Embryonic facial prominence (tissue), 1 donor: ENCODE measurements around the gene TMEM178B.
"Not testable (repeated sequence)": the region's sequence is repeated elsewhere in the genome, so short reads cannot be mapped to it uniquely, and the experiment has no call there.

Source experiments
- DNase-seq: peaks from one replicate; pipeline ENCODE4 v3.0.0-alpha.2; 2016; ENCODE audit errors: extremely low spot score

Gene TMEM178B

DNA sequence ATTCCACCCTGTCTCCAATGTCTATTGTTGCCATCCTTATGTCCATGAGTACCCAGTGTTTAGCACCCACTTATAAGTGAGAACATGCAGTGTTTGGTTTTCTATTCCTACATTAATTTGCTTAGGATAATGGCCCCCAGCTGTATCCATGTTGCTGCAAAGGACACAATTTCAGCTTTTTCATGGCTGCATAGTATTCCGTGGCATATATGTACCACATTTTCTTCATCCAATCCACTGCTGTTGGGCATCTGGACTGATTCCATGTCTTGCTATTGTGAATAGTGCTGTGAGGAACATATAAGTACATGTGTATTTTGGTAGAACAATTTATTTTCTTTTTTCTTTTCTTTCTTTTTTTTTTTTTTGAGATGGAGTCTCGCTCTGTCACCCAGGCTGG, 68.2 kb downstream of the TMEM178B start:
- no peak for DNase-seq

DNA sequence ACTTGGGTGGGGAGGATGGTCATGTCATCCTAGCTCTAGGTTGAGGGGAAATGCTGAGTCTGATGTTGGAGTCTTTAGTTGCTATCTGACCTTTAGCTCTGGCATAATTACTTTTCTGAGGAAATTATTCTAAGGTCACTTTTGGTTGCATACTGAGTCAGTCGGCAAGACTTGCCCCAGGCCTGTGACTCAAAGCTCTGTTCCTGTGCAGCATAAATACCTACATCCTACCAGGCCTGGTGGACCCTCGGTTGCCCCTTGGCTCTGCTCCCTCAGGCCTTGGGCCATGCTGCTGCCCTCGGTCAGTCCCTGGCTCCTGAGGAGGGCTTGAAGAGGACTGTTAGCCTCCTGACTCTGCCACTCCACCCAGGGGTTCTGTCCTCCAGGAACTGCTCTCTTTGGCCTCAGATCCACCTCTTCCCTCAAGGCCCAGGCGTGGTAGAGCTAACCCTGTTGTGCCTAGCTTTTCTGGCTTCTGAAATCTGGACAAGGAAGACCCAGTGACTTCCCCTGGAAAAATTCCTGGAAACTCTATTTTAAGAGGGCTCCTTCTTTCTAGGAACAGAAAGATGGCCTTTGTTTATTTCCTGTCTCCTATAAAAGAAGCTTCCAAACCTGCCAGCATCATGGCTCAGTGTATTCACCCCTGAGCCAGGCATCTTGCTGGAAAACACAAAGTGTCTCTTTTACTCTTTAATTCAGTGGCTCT, 71.2 kb downstream of the TMEM178B start:
- DNase-seq, result no peak

DNA sequence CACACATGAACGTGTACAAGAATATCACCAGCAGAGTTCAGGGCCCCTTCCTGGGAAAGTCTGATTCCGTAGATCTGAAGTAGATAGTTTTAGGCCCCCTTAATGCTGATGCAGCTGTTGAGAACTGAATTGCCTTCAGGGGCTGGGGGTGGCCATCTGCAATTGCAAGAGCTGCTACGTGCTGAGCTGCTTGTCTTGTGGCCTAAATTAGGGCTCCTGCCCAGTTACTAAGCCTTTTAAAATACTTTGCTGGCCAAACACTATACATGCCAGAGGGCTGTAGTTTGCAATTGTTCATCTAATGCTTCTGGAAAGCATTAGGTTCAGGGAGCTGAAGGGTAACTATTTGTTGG, 71.7 kb downstream of the TMEM178B start:
- DNase-seq, result no peak

DNA sequence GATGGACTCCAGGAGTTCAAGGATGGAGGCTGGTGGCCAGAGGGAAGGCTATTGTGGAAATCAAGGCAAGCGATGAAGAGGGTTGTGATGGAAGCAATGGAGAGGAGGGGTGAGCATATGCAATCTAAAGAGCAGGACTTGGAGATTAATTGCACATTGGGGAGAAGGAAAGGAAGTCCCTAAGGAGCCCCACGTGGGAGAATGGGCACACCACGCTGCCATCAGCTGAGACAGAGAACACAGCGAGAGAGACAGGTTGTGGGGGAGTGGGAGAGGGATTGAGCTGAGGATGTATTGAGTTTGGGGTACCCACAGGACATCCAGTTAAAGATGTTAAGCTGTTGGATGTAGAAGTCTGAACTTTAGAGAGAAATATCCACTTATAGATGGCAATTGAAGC, 73.6 kb downstream of the TMEM178B start:
- DNase-seq, result no peak

DNA sequence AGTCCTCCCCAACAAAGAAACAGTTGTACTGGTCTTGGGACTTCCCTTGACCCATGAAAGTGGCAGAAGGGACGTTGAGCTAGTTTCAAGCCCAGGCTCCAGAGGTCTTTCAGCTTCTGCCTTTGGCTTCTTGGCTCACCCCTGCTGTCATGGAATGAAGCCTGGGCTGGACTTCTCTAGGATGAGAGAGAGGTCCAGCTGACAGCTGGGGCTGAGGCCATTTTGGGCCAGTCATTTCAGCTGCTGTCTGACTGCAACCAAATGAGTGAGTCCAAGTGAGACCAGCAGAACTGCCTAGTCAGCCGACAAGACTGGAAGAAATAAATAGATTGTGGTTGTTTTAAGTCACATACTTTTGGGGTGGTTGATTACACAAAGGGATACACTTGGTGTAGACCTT, 76.6 kb downstream of the TMEM178B start:
- DNase-seq, result no peak

DNA sequence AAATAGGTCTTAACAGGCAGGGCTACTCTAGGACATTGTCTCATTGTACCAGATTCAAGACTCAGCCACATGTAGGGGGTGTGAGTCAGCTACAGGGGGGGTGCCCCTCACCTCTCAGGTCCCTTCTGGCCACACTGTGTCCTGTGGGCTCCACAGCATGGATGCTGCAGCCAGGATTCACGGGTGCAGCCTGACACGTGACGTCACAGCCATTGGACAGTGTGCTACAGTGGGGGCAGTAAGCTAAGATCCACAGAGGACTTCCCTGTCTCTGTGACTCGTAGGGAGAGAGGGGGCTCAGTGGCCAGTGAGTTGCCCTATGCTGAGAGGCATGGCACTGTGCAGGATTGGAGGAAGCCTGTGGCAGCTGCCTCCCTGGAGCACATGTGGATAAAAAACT, 77.9 kb downstream of the TMEM178B start:
- no peak for DNase-seq

DNA sequence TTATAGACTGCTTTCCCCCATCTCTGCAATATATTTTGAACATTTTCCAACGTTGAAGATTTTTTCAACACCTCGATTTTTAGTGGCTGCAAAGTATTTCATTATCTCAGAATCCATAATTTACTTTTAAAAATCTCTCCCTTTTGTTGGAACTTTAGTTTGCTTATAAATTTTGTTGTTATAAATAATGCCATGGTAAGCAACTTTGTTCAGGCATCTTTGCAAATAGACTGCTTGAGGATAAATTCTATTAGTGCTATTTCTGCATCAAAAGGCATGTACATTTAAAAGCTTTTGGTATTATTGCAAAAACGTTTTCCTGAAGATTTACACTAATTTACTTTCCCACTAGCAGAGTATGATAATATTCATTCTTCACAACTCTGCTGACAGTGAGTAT, 79.4 kb downstream of the TMEM178B start:
- DNase-seq, result no peak

DNA sequence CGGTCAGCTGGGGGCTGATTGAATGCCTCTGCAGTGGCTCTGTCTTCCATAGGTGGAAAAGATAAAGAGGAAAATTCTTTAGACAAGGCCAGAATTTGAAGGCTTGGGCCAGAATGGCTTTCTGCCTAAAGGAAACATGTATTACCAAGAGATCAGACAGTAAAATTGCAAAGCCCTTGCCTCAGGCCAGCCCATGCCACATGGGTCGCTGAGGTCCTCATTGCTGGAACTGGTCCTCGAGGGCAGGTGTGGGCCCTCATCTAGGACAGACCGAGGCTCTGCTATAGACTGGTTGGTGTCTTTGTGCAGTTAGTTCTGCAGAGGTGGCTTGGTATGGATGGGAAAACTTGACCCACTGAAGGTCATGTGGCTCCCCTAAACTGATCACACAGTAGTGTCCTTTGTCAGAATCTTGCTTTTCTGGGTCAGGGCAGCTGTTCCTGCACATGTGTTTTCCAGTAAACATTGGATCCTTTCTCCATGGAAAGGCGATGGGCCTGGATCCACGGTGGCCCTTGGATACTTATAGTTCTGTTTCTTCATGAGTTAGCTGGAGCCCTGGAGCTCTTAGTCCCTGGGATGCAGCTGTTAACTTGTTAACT, 80.4 kb downstream of the TMEM178B start:
- no peak for DNase-seq

DNA sequence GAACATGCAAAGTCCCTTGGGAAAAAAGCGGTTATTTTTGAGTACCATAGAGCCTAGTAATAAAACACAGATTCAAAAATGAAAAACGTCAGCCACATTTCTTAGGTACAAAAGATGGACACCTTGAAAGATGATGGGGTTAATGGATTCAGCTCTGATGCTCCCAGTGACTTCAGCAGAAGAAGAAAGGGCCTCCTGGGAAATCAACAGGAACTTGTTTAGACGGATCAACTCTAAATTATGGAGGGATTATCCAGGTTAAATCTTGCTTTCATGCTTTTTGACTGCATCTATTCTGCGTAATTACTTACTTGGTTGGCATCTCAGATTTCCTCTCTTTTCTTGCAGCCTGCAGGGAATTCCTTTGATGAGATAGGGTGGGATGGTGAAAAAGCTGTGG, 82.5 kb downstream of the TMEM178B start:
- DNase-seq, result no peak

DNA sequence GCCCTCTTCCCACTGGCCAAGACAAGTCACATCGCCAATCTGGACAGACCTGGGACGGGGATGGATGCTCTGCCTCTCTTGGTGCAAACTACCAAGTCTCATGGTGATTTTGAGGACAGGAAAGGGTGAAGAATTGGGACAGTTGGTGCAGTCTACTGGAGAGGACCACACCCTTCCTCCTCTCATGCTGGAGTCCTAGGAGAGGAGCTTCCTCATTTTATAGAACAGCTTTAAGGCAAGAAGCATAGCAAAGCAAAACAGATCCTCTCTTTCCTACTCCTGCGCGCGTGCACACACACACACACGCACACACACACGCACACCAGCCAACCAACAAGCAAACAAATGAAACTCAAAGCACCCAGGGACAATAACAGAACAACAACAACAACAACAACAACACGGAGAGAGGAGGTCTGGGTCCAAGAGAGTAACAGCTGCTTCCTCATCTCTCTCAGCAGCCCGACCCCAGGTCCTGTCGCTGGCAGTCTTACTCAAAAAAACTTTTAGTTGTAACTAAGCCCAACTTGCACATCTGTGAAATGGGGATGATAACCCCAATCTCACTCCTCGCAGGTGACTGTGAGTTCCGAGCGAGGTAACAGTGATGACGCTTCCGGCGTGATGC, 83.4 kb downstream of the TMEM178B start:
- no peak for DNase-seq

DNA sequence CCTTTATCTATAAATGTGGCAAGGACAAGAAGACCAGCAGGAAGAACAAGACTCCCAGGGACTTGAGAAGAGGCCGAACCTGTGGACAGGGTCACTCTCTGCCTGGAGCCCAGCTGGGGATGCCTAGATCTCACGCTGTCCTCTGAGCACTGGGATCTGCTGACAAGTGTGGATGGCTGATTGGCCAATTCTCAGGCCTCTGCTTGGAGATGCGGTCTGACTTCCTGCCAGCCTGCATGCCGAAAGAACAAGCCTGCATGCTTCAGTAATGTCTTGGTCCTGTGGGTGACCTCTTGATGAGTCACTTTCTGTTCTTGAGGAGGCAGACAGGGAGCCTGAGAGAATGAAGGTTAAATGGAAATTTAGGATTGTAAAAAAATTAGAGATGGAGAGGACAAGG, 84.7 kb downstream of the TMEM178B start:
- no peak for DNase-seq

DNA sequence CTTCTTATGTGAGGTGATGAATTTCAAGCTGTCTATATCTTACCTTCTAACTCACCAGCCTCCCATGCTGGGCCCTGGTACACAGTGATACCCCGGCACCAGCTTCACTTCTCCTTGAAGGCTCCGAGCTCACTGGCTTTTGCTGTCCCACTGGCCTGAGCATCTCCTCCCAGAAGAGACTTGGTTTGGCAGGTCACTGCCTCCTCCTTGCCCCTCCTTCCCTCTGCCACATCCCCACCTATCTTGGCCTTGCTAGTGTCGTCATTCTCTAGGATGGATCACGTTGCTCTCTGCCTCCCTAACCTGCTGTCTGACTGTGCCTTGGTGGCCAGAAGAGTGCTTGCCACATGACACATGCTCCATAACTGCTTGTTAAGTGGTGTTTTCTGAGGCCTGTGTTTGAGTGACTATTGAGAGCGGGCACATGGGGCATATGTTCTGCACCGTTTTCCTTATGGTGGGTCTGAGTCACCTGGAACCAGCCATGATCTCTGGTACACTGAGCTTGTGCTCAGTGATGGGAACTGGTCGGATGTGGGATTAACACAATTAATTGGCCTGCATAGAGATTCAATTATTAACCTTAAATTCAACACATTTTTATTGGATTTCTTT, 86.5 kb downstream of the TMEM178B start:
- no peak for DNase-seq

DNA sequence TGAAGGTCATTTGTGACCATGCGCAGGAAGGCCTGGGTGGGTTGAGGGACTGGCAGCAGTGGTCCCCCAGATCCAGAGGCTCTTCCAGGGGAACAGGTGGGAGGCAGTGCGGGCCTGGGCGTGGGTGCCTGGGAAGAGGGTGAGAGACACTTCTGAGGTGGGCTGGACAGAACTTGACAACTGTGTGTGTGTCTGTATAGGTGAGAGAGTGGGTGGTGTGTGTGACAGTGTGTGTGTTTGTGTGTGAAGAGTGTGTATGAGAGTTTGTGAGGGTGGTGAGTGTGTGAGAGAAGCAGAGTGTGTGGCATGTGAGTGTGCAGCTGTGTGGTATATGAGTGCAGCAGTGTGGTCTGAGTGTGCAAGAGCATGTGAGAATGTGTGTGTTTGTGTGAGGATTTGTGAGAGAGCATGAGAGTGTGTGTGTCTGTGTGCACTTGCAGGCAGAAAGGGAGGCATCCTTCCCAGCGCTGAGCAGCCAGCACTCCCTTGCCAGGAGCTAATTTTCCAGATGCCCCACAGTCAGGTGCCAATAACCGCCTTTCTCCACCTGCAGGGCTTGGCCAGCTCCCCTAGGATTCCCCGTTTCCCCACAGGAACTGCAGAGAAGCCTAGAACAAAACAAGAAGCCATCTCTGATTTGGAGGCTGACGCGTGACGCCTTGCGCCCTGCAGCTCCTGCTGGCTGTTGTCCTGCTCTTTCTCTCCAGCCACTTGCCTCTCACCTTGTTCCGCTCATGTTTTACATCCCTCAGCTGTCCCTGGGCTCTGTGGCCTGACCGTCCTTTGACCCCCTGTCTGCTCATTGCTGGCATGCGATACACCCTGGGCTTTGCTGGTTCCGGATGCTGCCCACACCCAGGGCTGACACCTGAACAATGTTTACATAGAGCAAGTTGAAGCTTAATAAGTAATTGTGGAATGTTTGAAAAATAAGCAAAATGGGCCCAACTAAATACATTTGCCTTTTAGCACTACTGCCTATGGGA, 88.0 kb downstream of the TMEM178B start:
- DNase-seq, result no peak

DNA sequence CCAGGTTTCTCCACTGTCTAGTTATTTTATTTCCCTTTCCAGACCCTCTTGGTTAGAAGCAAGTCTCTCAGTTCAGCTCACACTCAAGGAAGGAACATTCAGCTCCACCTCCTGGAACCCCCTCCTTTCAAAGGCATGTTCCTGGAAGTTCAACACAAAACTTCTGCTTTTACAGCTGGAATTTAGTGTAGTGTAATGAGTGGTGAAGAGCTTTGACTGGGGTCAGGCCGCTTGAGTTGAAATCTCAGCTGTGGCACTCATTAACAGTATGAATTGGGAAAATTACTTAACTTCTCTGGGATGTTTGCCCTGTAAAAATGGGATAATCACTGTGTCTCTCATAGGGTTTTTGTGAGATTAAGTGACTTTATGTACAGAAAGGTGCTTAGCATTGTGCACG, 91.7 kb downstream of the TMEM178B start:
- DNase-seq, result no peak

DNA sequence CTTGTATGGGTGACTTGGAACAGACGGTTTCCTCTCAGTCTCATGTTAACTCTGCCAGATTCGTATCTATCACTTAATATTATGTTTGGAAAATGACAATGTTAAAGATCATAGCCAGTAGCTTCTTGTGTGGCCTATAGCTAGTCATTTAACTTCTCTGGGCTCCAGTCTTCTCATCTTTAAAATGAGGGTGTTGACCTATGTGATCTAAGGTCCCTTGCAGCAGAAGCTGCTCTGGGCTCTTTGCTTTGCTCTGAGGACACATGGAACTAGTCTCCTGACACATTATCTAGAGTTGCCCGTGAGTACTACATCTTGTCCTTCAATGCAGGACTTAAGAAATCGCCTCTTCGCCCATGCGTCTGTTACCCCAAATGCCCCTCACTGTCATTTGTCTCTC, 93.1 kb downstream of the TMEM178B start:
- no peak for DNase-seq

DNA sequence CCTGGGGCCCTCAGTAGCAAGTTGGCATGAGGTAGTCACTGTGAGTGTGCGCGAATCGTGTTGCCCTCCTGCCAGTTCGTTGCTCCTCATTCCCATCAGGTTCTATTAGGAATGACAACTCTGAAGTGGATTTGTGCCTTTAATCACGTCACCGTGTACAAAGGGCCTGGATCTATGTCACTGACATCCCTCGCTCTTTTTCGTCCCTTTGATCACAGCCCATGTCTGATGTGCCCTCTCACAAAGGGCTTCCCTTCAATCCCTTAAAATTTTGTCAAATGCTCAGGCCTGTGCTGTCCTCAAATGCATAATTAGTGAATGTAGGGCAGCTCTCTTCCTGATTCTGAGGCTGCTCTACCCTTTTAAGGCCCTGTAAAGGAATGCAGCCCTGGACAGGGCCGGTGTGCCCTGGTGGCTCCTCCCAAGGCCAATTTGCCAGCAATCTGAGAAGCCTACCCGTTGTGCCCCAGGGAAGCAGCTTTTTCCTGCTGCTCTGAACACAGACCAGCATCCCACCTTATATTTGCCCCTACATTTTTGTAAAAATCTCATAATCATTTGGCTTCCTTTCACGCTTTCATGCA, 93.6 kb downstream of the TMEM178B start:
- DNase-seq, result no peak

DNA sequence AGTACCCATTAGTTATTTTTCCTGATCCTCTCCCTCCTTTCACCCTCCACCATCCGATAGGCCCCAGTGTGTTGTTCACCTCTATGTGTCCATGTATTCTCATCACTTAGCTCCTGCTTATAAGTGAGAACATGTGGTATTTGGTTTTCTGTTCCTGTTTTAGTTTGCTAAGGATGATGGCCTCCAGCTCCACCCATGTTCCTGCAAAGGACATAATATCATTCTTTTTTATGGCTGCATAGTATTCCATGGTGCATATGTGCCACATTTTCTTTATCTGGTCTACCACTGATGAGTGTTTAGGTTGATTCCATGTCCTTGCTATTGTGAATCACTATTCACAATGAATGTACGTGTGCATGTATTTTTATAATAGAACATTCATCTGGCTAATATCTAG, 95.3 kb downstream of the TMEM178B start:
- not testable (repeated sequence) for DNase-seq

DNA sequence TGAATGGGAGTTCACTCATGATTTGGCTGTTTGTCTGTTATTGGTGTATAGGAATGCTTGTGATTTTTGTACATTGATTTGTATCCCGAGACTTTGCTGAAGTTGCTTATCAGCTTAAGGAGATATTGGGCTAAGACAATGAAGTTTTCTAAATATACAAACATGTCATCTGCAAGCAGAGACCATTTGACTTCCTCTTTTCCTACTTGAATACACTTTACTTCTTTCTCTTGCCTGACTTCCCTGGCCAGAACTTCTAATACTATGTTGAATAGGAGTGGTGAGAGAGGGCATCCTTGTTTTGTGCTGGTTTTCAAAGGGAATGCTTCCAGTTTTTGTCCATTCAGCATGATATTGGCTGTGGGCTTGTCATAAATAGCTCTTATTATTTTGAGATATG, 101.9 kb downstream of the TMEM178B start:
- DNase-seq, result not testable (repeated sequence)

DNA sequence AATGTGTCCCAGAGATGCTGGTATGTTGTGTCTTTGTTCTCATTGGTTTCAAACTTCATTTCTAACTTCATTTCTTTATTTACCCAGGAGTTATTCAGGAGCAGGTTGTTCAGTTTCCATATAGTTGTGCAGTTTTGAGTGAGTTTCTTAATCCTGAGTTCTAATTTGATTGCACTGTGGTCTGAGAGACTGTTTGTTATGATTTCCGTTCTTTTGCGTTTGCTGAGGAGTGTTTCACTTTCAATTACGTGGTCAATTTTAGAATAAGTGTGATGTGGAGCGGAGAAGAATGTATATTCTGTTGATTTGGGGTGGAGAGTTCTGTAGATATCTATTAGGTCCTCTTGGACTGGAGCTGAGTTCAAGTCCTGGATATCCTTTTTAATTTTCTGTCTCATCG, 103.3 kb downstream of the TMEM178B start:
- DNase-seq, result not testable (repeated sequence)

DNA sequence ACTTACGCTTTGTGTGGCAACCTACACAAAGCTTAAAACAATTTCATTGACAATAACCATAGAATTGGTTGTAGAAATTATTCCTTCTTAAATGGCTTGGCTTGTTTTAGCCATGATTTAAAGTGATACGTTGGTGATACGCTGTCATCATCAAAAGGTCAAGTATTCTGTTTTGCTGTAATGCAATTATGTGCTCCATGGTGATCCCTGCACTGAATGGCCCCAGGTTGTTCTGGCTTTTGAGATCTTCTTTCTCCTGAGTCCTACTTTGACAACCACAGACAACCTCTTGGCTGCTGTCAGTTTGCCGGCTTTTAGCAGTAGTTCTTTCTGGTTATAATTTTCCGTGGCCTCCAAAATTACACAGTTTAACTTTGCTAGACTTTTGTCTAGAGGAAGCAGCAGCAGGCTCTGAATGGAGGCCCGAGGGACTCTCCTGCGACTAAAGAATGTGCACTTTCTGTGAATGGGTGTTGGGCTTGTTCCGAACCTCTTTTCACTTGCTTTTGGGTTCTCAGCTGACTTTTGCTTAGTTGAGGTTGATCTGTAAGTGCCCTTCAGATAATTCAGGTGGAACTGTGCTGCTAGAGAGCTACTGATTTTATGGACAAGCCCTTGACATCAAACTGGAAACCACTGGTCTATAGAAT, 104.7 kb downstream of the TMEM178B start:
- DNase-seq, result no peak

DNA sequence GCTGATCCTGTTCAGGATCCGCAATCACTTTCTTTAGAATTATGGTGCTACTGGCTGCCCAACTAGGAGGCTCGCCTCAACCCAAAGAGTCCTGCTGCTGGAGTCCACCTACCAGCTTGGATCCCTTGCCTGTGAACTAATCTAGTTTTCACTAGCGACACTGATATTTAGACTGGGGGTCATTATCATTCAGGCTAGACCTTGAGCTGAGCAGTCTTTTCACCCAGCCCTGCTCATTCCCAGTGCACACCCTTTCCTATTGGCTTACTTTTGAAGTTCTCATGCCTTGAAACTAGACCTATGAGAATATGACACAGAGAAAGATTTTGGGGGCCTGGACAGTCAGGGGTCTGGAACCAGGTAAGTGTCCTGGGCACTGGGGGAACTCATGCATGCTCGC, 107.9 kb downstream of the TMEM178B start:
- no peak for DNase-seq
